ENCODE results near the gene ACTR5. TPM values are rescaled to one million over a fixed set of nuclear protein-coding genes. Genes with fewer than 3 reads are reported as not detected.

The ACTR5 gene
- 10 to 100 TPM in 2 of 3 donors, 1 to 10 TPM in 1; 8.5 to 15.4 (median 13.0) TPM for total RNA-seq

DNA sequence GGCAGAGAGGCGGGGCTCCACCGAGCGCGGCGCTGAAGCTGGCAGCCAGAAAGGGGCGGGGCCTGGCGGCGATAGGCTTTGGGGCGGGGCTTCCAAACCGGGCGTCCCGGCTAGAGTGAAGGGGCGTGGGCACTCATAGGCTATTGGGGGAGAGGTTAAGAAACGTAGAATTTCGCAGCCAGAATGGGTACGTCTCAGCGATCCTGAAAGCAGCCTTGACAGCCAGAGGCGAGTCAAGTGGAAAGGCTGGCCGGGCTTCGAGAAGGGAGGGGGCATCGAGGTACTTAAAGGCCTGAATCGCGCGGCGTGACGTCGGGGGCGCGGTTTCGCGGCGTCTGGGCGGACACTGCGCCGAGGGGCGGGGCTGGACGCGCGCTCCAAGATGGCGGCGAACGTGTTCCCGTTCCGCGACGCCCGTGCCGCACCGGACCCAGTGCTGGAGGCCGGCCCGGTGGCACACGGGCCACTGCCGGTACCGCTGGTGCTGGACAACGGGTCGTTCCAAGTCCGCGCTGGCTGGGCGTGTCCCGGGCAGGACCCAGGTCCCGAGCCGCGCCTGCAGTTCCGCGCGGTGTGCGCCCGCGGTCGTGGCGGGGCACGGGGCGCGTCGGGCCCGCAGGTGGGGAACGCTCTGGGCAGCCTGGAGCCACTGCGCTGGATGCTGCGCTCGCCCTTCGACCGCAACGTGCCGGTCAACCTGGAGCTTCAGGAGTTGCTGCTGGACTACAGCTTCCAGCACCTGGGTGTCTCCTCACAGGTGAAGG lies at the start of gene ACTR5:
TSS of gene ACTR5 (plus strand) at position 364 of the 764 bp plus-strand sequence. CDS start at position 383, 19 bp downstream.
- Histone ChIP-seq H3K27me3 (peaks cover 0 to under 1% of the 10 kb centered on the region in 2 donors), H3K4me1 (peaks cover 0 to 7% of the 10 kb centered on the region in 2 donors), H3K4me3 (peak within 1 kb of the TSS; percentile 79 to 97 (median 80)), H3K27ac (peak within 1 kb of the TSS; percentile 95 to 96), H3K9me3 (no peaks in the 10 kb centered on the region), H3K36me3 (no peaks in the 10 kb centered on the region)
- intact Hi-C loops (cut with DNase I; ENCODE audit: low total_unique reads): no loop called here
- peak; percentile 30 to 61 (median 36) for TF ChIP-seq POLR2AphosphoS5 (IDR thresholded peaks at IDR 0.05)
- TF ChIP-seq CTCF (IDR thresholded peaks at IDR 0.05): no peak
- peak; percentile 83 to 95 for DNase-seq (ENCODE audit: low spot score in 2 of 2)

- TF ChIP-seq POLR2AphosphoS5 (IDR thresholded peaks at IDR 0.05): no peak
- TF ChIP-seq POLR2A (IDR thresholded peaks at IDR 0.05): no peak
- no peak for TF ChIP-seq CTCF (IDR thresholded peaks at IDR 0.05)
- intact Hi-C loops (cut with DNase I; ENCODE audit: low total_unique reads): no loop called here
- DNase-seq (ENCODE audit: low spot score in 2 of 2): no peak
- H3K4me3 ChIP-seq: no peak overlapping the region
- H3K36me3 ChIP-seq: no peaks in the 10 kb centered on the region
- no peaks in the 10 kb centered on the region for H3K9me3 ChIP-seq
- no peaks in the 10 kb centered on the region for H3K4me1 ChIP-seq
- peaks cover 0 to 58% of the 10 kb centered on the region in 2 donors for H3K27me3 ChIP-seq
- no peak overlapping the region for H3K27ac ChIP-seq
Measured at GRCh38 chr20:38698541-38698940, 49.7 kb upstream of the ACTR5 start.

DNA sequence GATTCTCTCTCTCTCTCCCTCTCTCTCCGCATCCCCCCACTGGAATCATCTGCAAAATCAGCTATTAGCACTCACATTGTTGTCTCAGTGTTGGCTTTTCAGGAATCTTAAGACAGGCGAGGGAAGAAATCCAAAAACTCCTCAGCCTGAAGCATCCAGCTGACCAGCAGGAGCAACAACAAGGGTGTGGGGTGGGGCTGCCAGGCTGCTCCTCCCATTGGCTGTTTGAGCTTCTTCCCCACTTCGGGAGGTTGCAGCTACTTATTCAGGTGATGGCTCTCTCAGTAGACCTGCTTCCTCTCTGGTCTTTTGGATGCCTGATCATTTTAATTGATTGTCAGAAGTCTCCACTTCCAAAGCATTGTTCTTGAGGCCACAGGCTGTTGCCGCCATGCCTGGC lies 48.1 kb upstream of the ACTR5 start:
- peaks cover 0 to 74% of the 10 kb centered on the region in 2 donors for H3K27me3 ChIP-seq
- no peaks in the 10 kb centered on the region for H3K36me3 ChIP-seq
- H3K4me3 ChIP-seq: no peak overlapping the region
- TF ChIP-seq CTCF (IDR thresholded peaks at IDR 0.05) (no peak), POLR2AphosphoS5 (IDR thresholded peaks at IDR 0.05) (no peak), POLR2A (IDR thresholded peaks at IDR 0.05) (no peak)
- no peak overlapping the region for H3K27ac ChIP-seq
- intact Hi-C loops (cut with DNase I; ENCODE audit: low total_unique reads): no loop called here
- DNase-seq (ENCODE audit: low spot score in 2 of 2): no peak
- no peaks in the 10 kb centered on the region for H3K4me1 ChIP-seq
- H3K9me3 ChIP-seq: no peaks in the 10 kb centered on the region

GRCh38 chr20:38700926-38701325 lies 47.3 kb upstream of the ACTR5 start:
- Histone ChIP-seq H3K36me3 (no peaks in the 10 kb centered on the region), H3K4me3 (no peak overlapping the region), H3K9me3 (no peaks in the 10 kb centered on the region), H3K27ac (no peak overlapping the region), H3K4me1 (no peaks in the 10 kb centered on the region), H3K27me3 (peaks cover 0 to 81% of the 10 kb centered on the region in 2 donors)
- intact Hi-C loops (cut with DNase I; ENCODE audit: low total_unique reads): no loop called here
- no peak for DNase-seq (ENCODE audit: low spot score in 2 of 2)
- no peak for TF ChIP-seq POLR2A (IDR thresholded peaks at IDR 0.05)
- no peak for TF ChIP-seq CTCF (IDR thresholded peaks at IDR 0.05)
- no peak for TF ChIP-seq POLR2AphosphoS5 (IDR thresholded peaks at IDR 0.05)

- peaks cover 0 to 78% of the 10 kb centered on the region in 2 donors for H3K27me3 ChIP-seq
- H3K4me3 ChIP-seq: no peak overlapping the region
- intact Hi-C loops (cut with DNase I; ENCODE audit: low total_unique reads): no loop called here
- H3K36me3 ChIP-seq: no peaks in the 10 kb centered on the region
- no peaks in the 10 kb centered on the region for H3K9me3 ChIP-seq
- no peak overlapping the region for H3K27ac ChIP-seq
- TF ChIP-seq CTCF (IDR thresholded peaks at IDR 0.05) (no peak), POLR2AphosphoS5 (IDR thresholded peaks at IDR 0.05) (no peak), POLR2A (IDR thresholded peaks at IDR 0.05) (no peak)
- no peaks in the 10 kb centered on the region for H3K4me1 ChIP-seq
- DNase-seq (ENCODE audit: low spot score in 2 of 2): no peak
Measured at GRCh38 chr20:38703526-38703925, 44.7 kb upstream of the ACTR5 start.
